NOMO-1 (cell line): ENCODE measurements around the gene KIF13A.
"Not testable (repeated sequence)": the region's sequence is repeated elsewhere in the genome, so short reads cannot be mapped to it uniquely, and the experiment has no call there.

Experiments
- DNase-seq, 2 experiments: peaks; one replicate each; lab custom pipeline; 2025; ENCODE audit not compliant: unreplicated experiment in 2 of 2; lab: John Stamatoyannopoulos, UW

The KIF13A gene

DNA sequence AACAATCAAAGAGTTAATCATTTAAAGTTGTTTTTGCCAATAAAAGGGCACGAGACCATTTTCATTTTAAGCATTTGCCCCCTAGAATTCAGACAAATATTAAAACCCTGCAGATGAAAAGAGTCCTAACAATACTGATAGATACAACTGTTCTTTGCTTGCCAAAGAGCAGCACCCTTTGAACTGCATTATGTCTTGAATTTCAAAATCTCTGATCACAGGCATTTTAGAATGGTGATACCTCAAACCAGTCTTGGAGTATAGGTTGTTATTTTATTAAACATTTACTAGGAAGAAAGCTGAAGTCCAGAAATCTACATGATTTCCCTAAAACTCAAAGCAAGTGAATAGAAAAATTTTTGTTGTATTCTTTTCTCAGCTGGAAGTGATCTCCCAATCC is 108.7 kb downstream of the KIF13A start:
- DNase-seq, result no peak

DNA sequence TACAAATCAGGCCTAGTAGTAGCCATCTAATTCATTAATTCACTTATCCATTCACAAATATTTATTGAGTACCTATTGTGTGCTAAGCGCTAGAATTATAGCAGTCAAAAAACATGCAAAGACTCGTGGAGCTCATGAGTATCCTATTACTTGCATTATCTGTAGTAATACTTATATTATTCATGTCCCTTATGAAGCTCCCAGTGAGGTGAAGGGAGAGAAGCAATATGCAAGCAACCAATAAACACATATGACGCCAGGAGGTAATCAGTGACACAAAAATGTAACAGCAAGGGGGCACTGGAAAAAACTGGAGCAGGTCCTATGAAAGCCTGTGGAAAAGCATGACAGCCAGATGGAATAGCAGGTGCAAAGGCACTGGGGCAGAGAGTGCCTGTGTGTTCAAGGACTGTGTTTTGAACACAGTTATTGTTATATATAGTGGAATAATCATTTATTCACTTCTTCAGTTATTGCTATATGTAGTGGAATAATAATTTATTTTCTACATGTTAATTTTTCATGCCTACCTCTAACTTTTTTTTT is 109.5 kb downstream of the KIF13A start:
- DNase-seq, result no peak

DNA sequence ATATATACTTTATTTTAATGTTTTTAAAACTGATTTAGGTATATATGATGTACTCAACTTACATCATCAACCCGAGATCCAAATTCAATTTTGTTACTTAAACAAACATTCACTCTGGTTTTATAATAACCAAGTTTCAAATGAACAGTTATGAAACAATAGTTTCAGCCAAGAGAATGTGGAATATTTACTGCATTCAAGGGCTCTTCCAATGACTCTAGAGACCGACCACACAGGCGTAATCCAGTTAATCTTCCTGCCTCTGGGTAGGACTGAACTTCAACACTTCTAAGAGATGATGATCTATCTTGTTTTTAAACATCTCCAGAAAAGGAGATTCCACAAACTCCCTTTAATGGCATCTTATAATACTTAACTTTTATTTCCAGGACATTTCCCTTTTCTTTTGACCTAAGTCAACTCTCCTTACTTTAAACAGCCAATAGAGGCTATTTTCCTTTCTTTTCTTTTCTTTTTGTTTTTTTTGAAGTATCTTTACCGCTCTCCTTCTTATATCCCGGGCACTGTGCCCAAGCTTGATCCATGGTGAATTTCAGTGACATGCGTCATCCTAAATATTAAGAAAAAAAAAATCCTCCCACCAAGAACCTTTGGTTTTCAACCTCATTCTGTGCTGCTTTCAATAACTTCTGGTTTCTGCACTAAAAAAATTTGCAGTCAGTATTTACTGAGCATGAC is 110.1 kb downstream of the KIF13A start:
- no peak for DNase-seq

DNA sequence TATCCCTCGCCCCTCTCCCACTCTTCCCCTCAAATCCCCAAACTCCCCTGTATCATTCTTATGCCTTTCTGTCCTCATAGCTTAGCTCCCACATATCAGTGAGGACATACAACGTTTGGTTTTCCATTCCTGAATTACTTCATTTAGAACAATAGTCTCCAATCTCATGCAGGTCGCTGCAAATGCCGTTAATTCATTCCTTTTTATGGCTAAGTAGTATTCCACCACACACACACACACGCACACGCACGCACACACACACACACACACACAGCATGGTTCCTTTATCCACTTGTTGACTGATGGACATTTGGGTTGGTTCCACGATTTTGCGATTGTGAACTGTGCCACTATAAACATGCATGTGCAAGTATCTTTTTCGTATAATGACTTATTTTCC is 112.7 kb downstream of the KIF13A start:
- DNase-seq, result no peak

DNA sequence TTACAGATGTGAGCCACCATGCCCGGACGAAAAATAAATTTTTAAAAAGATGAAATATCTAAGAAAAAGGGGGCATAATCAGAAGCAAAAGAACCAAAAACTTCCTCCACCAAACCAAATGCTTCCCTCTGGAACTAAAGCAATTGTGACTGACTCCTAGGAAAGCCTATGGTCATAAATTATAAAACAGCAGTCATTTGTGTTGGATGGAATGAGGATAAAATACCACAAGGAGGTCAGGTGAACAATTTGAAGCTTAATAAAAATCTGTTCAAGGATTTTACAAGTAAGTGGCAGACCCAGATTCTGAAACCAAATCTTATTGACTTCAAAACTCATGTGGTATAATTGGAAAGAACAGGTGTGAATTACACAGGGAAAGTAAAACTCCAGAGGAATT is 114.5 kb downstream of the KIF13A start:
- no peak for DNase-seq

DNA sequence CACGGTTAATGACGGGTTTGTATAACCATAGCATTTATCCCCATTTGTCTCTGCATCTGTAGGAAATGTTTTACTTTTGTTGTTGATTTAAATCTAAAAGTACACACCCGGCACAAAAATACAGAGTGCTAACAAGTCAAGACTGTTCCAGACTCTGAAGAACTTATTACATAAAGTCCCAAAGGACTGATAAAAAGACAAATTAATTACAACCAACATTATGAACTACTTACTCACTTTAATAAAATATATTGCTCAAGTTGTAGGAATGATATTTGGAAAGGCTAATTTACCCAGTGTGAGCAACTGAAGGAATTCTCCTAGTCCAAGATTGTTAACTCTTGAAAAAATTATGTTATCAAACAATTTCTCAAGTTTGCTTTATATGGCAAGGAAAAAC is 115.6 kb downstream of the KIF13A start:
- DNase-seq, result no peak

DNA sequence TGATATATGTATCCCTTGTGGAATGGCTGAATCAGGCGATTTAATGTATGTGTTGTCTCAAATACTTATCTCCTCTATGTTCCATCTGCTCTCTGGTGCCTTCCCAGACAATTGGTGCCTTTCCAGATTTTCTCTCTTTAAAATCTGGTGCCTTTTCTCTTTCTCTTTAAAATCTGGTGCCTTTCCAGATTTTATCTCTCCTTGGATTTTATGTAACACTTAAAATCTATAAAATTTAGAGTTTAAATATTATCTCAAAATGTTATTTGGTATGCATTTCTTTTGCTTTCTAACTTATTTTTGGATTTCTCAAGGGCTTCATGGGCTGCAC is 116.3 kb downstream of the KIF13A start:
- no peak for DNase-seq

DNA sequence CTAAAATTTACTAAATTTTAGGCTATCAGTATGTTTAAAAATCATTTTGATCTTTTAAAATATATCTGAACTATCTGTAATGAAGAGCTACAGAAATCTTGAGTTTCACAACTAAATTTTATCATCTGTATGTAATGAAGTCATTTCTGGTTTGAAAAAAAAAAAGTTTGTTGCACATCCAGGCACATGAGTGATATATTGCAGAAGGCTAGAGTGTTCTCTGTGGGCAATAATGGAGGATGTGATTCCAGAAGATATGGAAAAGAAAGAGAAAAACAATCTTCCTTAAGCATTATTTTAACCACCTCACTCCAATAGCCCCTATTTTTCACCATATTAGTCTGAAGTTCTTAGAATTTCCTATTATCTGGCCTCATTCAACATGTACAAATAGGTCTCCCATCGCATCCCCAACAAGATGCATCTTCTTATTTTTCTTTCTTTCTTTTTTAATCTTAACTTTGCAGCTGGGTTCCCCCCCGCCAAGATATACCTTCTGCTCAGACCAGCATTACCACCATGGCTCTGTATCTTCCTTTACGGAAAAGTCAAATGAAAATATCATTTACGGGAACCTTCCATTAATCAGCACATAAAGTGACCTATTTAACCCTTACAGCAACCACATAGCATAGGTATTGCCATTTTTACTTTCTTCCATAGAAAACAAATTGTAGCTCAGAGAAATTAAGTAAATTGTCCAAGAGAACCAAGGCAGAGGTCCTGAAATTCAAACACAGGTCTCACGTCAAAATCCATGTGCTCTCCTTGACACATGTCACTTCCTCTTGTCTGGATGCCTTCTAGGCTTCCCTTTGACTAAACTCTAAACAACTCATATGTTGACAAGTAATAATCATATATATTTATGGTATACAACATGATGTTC is 116.9 kb downstream of the KIF13A start:
- DNase-seq, result no peak

DNA sequence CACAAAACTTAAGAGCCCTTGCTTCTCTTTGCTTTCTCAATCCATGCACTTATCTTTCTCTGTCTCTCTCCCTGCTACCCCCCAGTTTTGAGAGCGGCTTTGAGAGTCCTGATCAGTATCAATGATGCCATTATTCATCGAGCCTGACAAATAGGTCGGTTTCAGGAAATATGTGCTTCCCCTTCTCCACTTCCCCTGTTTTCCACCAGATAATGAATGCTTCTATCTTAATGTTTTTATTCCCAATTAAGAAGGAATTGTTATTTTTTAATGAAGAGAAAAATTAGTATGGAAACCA is 117.7 kb downstream of the KIF13A start:
- DNase-seq, result no peak

DNA sequence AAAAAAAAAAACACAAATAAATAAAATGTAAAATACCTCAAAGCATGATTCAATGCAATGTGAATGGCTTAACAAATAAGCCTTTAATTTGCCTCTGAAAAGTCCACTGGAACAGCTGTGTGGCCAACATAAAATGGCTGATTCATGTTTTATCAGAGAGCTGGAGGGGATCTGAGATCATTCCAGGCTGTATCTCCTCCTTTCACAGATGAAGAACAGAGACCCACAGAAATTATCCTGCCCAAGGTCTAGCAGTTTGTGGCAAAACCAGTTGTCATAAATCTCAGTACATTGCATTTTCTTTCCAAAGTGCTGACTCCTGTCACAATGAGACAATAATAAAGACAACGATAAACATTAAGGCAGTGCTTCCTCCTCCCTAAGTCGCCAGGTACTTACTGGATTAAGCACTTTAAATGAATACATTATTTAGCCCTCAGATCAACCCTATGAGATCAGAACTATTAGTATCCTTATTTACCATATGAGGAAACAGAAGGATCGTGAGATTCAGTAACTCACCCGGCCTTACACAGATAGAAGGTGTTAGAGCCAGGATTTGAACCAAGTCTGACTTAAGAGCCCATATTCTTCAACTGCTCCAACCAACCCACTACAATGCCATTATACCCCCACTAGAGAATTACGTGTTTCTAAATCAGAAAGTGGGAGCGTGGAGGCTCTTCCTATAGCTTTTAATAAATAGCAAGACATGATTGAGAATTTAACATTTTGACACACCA is 118.3 kb downstream of the KIF13A start:
- DNase-seq, result no peak

DNA sequence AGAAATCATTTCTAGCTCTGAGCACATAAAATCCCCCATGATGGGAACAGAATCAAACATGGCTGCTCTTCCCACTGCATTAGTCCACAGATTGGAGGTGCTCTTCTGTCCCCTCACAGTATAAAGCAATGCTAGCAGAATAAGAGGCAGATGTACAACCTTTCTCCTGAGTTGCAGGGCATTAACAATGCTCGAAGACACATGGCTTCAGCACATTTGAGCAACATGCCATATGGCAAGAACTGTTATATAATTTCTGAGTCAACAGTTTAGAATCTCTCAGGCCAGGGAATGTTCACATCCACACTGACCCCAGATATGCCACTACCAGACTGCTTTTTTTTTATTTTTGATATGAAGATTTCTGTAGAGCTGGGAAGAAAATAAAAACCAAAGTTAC is 119.6 kb downstream of the KIF13A start:
- DNase-seq, result no peak

DNA sequence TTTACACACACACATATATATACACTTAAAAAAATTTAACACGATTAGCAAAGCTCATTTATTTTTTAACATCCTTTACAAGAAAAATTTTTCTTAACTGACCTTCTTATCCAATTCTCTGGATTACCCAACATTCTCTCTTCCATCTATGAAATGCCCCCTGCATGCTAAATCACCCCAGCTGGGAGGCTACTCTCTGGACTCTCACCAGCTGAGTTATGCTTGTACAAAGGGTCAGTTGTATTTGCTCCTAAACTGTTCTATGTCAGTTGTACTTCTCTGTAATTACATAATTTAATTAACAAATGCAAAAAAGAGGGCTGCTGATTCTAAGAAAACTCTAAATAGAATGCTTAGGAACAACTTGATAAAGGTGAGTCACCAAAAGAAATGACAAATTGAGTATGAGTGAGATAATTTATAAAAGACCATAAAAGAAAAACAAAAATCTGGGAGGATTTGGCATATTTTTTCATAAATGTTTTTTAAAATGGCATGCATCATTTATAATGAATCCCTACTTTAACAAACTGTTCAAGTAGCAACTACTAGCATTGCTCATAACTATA is 120.5 kb downstream of the KIF13A start:
- DNase-seq, result no peak

DNA sequence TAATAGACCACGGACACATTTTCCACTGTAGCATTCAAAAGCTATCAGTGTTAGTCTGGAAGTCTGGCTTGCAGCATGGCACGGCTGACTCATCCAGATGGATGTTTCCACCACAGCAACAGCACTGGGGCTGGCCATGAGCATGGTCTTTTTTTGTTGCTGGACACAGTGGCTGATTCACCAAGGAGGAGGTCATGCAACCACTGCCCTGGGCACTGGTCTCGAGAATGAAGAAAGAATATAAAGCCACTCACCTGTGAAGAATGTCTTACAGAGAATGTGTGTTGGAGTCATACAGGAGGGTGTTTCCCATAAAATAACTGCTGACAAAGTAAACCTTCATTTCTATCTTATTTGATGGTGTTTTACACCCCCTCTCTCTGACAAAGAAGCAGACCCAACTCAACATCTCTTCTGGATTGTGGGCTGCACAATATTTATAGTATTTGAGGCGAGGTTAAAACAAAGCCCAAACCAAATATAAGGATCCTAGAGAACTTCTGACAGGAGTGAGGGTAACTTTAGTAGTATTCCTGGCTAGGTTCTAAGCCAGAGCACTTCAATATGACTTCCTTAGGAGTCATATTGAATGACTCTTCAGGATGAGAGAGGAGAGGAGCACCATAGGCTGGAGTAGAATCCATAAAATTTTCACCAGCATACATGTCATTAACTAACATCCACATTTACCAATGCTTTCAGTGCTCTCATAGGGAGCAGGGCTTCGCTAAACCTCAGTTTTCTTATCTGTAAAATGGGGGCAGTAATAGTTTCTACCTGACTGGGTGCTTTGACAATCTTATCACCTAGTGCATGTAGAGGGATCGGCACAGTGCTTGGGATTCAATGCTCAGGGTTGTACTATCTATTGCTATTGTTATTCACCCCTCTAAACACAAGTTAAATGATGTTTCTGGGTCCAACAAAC is 121.4 kb downstream of the KIF13A start:
- DNase-seq, result no peak

DNA sequence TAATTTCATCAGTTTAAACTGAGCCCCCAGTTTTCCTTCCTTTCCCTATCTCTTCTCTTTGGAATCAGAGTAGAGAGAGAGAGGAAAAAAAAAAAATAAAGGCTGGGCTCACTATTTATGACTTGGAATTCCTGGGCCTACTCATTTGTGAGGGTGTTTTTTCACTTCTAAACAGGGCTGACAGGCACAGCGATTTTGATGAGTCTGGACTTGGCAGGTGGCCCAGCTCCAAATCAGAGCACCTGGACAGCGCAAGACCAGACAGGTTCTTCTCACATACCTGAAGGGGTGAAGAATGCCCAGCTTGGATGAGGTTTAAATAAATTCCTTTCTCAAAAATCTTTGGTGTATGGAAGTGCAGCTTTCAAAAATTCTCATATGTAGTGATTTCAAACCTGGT is 122.2 kb downstream of the KIF13A start:
- no peak for DNase-seq

DNA sequence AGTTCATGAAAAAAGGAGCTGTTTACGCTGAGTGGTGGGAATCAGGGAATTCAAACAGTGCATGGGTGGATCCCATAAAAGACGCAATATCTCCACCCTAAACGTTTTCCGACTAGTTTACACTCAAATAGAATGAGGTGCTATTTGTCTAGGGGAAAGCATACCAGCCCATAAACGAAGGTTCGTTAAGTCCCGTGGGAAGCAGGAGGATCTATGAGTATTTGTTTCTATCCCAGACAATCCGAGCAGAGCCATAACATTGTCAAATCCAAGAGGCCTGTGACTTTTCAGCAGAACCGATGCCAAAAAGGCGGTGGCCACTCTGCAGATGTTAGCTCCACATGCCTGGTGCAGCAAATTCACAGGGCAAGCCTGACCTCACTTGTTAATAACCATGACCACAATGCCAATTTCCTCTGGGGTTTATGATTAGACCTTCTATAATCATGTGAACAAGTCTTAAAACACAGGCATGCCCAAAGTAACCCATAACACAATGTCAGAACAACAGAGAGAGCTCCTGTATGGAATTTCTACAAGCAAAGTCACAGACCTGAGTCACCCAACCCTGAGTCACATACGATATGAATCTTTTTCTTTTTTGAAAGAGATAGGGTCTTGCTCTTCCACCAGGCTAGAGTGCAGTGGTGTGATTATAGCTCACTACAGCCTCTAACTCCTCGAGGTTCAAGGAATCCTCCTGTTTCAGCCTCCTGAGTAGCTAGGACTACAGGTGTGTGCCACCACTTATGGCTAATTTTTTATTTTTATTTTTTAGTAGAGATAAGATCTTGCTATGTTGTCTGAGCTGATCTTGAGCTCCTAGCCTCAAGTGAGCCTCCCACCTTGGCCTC is 123.3 kb downstream of the KIF13A start:
- no peak for DNase-seq

DNA sequence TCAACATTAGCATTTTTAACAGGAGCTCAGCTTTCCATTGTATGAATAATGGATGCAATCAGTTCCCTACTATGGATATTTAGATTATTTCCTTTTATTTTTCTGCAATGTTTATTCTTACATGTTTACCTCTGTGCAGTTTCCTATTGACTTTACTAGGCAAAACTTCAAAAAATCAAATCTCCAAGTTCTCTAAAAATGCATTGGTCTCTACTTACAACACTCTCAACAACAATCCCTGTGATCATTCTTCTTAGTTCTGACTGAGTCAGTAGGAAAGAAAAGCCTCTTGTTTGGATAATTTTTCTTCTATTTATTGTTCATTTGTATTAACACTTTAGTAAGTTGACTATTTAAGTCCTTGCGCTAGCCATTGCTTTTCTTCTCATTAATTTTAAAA is 126.1 kb downstream of the KIF13A start:
- DNase-seq, result no peak

DNA sequence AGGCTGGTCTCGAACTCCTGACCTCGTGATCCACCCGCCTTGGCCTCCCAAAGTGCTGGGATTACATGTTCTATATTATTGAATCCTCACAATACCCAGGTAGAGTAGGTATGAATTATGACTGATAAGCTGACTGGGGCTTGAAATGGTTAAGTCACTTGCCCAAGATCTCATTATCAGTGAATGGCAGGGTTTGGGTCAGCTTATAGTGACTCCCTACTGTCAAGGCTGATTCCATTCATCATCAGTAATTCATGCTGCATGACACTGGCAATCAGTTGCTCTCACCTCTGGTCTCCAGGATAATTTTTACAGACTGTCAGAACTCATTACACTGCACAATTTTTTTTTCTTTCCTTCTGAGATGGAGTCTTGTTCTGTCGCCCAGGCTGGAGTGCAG is 127.6 kb downstream of the KIF13A start:
- no peak for DNase-seq

DNA sequence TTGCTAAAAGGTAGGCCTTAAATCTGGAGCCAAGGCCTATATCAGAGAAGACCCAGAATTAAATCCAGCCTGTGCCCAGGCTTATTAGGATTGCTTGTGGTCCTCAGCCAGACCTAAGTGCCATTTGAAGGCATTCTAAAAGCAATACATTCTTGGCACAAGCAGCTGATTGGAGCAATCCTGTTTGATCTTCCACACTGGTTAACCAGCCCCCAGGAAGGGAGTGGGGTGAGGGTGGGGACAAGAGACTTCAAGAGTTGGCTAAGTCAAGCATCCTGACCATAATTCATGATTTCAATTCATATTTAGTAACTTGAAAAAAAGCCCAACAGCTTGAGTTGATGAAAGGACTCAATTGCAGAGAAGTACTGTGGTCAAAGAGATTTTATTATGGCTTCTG is 128.9 kb downstream of the KIF13A start:
- no peak for DNase-seq

DNA sequence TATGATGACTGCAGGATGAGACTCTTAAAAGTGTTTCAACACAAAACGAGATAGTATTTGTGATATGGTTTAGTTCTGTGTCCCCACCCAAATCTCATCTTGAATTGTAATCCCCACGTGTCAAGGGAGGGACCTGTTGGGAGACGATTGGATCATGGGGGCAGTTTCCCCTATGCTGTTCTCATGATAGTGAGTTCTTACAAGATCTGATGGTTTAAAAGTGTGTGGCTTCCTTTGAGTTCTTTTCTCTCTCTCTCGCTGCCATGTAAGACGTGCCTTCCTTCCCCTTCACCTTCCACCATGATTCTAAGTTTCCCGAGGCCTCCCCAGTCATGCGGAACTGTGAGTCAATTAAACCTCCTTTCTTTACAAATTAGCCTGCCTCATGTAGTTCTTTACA is 130.2 kb downstream of the KIF13A start:
- DNase-seq, result not testable (repeated sequence)
